NOMO-1 treated with DMSO at 0.1 percent for 48 hours (cell line): ENCODE data around the gene CKAP4.
"Not testable (repeated sequence)": the region's sequence is repeated elsewhere in the genome, so short reads cannot be mapped to it uniquely, and the experiment has no call there.

ENCODE experiments used
- DNase-seq: peaks from one replicate; lab custom pipeline; 2025; ENCODE audit not compliant: unreplicated experiment; lab: John Stamatoyannopoulos, UW

The CKAP4 gene, protein sequence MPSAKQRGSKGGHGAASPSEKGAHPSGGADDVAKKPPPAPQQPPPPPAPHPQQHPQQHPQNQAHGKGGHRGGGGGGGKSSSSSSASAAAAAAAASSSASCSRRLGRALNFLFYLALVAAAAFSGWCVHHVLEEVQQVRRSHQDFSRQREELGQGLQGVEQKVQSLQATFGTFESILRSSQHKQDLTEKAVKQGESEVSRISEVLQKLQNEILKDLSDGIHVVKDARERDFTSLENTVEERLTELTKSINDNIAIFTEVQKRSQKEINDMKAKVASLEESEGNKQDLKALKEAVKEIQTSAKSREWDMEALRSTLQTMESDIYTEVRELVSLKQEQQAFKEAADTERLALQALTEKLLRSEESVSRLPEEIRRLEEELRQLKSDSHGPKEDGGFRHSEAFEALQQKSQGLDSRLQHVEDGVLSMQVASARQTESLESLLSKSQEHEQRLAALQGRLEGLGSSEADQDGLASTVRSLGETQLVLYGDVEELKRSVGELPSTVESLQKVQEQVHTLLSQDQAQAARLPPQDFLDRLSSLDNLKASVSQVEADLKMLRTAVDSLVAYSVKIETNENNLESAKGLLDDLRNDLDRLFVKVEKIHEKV

DNA sequence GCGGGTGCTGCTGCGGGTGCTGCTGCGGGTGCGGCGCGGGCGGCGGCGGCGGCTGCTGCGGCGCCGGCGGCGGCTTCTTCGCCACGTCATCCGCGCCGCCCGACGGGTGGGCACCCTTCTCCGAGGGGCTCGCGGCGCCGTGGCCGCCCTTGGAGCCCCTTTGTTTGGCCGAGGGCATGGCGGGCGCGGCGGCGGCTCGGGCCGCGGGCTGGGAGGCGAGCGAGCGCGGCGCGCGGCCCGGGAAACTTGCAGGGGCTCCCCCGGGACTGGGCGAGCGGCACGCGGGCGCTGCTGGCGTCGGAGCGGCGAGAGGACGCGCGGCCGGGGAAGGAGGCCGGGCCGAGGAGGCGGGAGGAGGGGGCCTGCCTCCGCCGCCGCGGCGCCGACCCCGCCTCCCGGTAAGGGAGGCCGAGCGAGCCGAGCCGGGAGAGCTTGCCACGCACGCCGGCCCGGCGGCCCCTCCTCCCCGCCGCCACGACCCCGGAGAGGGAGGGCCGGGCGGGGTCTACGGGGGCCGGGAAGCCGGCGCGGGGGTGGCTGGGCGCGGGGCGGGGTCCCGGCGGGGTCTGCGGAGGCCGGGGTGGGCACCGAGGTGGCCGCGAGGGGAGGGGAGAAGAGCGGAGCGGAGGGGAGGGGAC, at the start of gene CKAP4:
TSS of gene CKAP4 (minus strand) at position 347 of the 638 bp plus-strand sequence. CDS start at position 178, 169 bp downstream.
- peak; percentile 41 for DNase-seq

GRCh38 chr12:106297075-106297474, 49.3 kb upstream of the CKAP4 start:
- no peak for DNase-seq

DNA sequence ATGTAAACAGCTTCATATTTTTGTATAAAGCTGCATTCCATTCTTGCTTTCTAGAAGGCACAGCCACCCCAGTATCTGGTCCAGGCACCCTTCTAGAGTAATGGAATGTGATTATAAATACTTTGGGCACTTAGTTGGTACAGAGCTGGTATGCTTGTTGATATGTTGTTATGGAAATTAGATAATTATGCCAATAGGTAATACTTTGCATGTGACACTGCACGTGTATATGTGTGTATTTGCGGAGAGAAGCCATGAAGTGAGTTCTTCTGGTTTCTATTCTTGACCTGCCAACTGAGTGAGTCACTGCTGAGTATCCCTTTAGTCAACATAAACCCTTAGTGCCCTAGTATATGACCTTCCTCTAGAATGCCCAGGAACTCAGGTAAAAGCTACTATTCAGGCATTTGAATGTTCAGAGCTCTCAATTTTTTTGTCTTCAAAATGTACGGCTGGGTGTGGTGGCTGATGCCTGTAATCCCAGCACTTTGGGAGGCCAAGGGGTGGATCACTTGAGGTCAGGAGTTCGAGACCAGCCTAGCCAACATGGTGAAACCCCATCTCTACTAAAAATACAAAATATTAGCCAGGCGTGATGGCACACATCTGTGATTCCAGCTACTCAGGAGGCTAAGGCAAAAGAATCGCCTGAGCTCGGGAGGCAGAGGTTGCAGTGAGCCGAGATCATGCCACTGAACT, 48.5 kb upstream of the CKAP4 start:
- DNase-seq, result no peak

GRCh38 chr12:106292339-106292738, 44.5 kb upstream of the CKAP4 start:
- no peak for DNase-seq

DNA sequence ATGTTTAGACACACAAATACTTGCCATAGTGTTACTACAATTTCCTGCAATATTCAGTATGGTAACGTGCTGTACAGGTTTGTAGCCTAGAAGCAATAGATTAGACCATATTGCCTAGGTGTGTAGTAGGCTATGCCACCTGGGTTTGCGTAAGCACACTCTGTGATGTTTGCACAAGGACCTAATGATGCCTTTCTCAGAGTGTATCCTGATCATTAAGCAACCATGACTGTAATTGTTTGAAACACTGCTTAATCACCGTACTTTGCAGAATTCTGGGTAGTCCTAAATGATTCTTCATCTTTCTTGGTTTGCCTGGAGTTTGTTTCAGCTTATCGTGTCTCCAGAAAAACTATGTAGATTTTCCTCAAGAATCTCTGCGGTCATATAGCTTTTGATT, 43.5 kb upstream of the CKAP4 start:
- no peak for DNase-seq

DNA sequence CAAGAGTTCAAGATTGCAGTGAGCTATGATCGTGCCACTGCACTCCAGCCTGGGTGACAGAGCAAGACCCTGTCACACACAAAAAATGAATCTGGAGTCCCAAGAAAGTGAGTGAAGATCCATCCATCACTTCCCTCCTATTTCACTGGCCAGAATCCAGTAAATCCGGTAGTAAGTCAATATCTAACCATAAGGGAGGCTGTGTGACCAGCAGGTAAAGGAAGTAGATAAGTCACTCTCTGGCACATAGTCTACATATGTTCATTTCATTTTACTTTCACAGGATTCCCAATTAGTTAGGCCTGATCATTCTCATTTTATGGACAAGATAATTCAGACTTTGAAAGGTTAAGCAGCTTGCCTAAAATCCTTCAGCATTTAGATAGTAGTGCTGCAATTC, 42.8 kb upstream of the CKAP4 start:
- DNase-seq, result no peak

- no peak for DNase-seq
Observed at GRCh38 chr12:106289196-106289681, 41.4 kb upstream of the CKAP4 start.

DNA sequence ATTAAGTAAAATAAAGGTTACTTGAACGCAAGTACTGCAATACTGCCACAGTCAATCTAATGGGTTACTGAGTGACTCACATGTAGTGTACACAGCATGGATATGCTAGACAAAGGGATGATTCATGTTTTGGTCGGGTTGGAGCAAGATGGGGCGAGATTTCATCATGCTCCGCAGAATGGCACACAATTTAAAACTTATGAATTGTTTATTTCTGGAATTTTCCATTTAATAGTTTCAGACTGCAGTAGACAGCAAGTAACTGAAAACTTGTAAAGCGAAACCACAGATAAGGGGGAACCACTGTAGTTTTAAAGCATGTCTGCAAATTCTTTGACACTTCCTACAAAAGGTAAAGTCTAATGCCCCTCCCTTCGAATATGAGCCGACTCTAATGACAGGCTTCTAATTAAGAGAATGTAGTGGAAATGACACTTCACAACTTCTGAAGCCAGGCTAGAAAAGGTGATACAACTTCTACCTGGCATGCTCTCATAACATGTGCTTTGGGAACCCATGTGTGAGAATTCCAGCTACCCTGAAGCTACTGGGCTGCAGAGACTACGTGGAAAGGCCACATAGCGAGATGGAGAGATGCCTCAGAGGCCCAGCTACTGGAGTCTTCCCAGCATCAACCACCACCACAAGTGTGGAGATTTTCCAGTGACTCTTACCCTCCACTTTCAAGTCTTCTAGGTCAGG, 40.8 kb upstream of the CKAP4 start:
- DNase-seq, result peak; percentile 82

GRCh38 chr12:106288101-106288493, 40.3 kb upstream of the CKAP4 start:
- no peak for DNase-seq

DNA sequence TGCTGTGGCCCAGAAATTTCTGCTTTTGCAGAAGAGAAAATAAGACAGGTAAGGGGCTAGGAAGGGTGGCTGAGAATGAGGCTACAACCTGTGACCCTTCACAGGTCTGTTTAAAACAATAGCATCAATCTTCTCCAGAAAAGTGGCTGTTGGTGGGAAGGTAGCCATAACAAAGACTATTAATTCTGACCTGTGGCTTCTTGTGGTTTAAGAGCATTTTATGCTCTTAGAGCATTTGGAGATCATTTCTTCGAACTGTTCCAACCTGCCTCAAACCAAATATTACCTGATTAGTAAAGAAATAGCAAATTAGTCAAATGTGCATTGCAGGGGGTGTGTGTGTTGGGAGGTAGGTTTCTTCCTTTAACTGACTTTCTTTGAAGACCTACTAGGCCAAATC, 39.5 kb upstream of the CKAP4 start:
- no peak for DNase-seq

- DNase-seq, result not testable (repeated sequence)
Observed at GRCh38 chr12:106286576-106287162, 38.8 kb upstream of the CKAP4 start.

DNA sequence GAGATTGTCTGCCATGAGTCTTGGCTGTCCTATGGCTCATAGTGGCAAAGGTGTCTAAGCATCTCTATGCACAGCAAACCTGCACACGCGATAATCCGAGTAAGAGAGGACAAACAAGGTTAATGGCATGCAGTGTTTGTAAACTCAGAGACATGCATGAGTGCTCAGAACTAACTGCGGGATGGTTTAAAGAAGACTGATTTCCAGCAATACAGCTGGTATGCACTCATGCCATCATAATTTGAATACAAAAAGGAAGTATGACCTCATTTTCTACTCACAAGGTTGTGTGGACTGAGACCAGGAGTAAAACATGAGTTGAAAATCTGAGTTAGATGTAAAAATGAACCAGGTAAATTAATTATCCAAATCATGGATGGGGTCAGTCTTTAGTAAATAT, 38.2 kb upstream of the CKAP4 start:
- no peak for DNase-seq

- DNase-seq, result no peak
Observed at GRCh38 chr12:106284358-106285105, 36.7 kb upstream of the CKAP4 start.

DNA sequence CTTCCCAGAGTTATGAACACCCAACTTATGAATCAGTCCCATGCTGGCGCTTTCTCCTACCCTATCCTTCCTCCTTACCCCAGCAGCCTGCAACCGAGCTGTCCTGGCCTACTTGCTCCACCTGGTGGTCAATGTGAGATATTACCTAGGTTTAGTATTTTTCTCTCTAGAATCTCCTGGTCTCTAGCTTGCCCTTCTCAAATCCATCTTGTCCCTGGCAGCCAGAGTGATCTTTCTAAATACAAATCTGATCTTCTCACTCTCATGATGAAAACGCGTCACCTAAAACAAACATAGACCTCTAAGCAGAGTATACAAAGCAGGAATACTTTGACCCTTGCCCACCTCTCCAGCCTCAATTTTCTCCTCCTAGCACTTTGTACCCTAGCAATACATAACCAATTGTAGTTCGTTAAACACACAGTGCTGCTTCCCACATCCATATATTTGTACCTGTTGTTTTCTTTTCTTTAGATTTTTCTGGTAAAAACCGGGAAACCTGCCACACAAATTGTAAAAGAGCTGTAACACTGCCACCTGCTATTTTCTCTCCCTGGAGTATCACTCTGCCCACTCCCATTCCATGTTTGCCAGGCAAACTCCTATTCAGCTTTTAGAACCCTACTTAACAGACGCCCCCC, 34.8 kb upstream of the CKAP4 start:
- peak; percentile 80 for DNase-seq

- no peak for DNase-seq
Observed at GRCh38 chr12:106281804-106282203, 34.0 kb upstream of the CKAP4 start.

DNA sequence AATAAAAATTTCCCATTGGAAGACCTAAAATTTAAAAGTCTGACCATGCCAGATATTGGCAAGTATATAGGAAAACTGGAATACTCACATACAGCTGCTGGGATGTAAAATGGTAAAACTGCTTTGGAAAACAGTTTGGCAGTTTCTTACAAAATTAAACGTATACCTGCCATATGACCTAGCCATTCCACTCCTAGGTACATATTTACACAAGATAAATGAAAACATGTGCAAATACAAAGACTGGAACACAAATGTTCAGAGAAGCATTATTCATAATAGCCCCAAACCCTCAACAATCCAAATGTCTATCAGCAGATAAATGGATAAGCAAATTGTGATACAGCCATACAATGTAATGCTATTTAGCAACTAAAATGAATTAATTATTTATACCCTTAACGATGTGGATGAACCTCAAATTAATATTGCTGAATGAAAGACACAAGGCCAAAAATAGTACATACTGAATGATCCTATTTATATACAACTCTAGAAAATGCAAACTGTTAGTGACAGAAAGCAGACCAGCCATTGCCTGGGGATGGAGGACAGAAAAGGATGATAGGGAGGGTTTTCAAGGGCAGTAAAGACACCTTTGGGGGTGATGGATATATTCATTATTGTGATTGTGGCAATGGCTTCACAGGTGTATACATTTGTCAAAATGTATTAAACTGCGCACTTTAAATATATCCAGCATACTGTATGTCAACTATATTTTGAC, 33.4 kb upstream of the CKAP4 start:
- DNase-seq, result no peak

DNA sequence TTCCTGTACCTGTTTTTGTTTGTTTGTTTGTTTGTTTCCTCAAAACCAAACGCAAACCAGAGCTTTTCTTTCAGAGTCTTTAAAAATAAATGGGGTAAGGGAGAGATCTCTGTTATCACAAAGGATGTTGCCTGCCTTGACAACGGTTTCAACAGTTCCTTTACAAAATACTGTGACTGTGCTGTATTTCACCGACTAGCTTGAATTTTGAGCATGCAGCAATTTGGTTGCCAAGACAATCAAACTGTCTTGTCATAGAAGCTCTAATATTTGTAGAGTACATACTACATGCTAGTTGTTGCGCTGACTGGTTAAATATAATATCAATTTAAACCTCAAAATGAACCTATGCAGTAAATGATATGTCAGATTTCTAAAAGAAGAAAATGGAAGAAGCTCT, 32.3 kb upstream of the CKAP4 start:
- DNase-seq, result peak; percentile 47

DNA sequence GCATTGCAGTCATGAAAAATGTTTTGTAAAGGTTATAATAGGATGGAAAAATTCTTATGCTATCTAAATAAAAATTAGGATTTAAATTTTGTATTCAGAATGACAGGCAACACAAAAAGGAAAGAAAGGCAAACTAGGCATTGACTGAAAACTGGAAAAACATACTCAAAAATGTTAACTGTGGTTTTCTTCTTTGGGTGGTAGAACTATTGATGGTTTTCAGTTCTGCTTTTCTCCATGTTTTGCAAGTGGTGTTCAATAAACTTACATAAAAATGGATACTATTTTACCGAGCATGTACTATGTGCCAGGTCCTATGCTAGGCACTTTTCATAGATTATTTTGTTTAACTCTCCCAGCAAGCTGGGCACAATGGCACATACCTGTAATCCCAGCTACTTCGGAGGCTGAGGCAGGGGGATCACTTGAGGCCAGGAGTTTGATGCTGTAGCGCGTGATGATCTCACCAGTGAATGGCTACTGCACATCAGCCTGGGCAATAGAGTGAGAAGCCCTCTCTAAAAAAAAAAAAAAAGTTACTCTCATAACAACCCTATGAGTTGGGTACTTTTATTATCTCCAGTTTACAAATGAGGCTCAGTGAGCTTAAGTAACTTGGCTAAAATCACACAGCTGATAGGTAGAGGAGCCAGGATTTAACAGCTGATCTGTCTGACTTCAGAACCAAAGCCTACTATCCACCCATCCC, 28.4 kb upstream of the CKAP4 start:
- DNase-seq, result peak; percentile 51
